Activated T-cell treated with anti-CD3 and anti-CD28 coated beads, Interleukin-2, amount 50 U/mL, for 1 hour (primary cell): ENCODE results near the gene DUSP1.
A peak's percentile ranks its signal among the peaks of the same experiment; 100 is the strongest.

Experiments
- DNase-seq: peaks from one replicate; pipeline ENCODE4 v3.0.0-alpha.2; 2020

Gene DUSP1

DNA sequence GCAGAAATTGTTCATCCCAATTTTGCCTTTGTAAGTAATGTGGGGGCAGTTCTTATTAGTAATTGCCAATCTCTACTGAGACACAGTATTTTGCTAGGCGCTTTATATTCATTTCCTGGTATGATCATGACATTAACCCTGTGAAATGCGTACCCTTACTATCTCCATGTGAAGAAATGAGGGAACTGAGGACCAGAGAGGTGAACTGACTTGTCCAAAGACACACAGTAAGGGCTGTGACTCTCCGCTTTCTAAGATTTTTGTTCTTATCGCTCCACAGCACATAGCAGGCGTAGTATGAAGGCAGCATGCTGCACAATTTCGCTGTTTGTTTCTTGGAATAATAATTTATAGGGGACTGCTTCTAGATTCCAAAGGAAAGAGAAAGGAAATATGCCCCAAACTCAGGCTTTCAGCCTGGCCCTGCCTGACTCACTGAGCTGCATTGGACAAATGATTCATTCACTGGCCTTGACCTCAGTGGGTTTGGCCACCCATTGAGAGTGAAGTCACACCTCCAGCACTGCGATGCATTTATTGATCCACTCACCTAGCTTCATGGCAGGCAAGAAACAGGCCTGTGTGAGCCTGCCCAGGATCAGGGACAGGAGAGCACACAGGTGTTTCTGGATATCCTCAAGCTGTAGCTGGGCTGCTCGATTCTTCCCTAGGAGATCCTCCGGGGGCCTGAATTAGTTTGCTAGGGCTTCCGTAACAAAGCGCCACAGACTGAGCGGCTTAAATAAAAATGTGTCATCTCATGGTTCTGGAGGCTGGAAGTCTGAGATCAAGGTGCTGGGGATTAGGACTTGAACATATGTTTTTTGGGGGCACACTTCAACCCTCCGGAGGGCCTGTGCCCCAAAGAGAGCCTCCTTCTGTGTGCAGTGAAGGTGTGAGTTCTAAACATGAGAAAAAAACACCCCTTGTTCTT is 7.2 kb upstream of the DUSP1 start:
- no peak for DNase-seq

DNA sequence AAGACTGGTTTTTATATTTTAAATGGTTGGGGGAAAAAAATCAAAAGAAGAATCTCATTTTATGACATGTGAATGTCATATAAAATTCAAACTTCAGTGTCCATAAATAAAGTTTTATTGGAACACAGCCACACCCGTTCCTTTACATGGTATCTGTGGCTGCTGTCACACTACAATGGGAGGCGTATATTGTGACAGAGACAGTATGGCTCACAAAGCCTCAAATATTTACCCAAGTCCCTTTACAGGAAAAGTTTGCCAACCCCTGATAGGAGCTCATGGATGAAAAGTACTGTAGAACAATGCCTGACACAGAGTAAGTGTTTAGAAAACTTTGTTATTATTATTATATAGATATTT is 5.2 kb upstream of the DUSP1 start:
- DNase-seq = no peak

DNA sequence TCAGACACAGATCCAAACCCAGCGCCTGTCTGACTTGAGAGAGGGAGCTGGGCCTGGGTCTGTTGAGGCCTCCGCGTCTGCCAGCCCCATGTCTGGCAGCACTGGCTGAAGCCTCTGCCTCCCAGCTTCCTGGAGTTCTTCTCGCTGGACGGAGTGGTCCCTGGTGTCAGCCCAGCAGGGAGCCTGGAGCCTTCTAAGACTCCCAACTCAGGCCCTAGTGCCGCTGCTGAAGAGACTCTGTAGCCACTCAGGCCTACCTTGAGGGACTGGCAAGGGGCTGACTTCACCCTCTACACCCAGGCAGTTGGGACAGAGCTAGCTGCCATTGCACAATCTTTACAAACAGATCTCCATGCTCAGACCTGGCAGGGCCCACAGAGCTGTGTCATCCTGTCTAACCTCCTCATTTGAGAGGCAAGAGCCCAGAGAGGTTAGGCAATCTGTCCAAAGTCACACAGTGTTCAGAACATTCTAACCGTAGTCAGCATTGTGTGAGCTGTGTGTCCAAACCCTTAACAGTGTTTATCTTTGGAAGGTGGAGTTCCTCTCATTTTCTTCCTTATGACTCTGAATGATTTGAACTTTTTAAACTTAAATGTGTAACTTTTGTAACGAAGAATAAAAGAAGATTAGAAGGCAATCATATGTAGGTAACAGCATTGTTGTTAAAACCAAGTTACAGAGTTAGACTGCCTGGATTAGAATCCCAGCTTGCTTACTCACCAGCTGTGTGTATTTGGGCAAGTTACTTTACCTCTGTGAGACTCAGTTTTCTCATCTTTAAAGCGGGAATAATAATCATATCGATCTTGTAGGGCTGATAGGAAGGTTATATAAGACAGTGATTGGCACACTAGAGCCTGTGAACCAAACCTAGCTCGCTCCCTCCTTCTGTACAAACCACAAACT is 4.6 kb upstream of the DUSP1 start:
- no peak for DNase-seq

DNA sequence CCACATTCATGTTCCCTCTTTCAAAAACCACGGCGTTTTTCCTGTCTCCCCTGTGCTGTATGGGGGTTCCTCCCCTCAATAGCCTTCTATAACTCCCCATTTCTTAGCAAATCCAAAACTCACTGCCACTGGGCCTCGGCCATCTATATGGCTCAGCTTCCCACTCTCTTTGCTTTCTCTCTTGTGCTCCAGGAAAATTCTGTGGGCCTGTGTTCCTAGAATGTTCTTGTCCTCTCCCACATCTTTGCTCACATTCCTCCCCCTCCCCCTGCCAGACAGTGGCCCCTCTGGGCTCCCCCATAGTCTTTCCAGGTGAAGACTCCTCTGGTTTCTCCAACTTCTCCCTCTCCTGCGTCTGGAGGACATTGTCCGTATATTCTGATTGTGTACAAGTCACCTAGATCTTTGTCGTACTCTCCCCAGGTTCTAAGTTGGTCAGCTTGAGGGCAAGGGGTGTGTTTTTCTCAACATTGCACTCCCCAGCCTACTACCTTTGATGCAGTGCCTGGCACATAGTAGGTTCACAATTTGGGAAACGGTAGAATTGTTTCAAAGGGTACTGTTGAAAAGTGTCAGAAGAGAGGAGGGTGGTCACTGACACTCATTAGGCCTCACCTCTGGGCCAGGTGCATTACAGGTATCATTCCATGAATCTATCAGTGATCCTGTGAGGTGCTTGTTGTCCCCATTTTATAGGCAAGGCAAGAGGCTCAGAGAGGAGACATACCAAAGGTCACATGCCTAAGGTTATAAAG is 3.7 kb upstream of the DUSP1 start:
- DNase-seq = no peak

DNA sequence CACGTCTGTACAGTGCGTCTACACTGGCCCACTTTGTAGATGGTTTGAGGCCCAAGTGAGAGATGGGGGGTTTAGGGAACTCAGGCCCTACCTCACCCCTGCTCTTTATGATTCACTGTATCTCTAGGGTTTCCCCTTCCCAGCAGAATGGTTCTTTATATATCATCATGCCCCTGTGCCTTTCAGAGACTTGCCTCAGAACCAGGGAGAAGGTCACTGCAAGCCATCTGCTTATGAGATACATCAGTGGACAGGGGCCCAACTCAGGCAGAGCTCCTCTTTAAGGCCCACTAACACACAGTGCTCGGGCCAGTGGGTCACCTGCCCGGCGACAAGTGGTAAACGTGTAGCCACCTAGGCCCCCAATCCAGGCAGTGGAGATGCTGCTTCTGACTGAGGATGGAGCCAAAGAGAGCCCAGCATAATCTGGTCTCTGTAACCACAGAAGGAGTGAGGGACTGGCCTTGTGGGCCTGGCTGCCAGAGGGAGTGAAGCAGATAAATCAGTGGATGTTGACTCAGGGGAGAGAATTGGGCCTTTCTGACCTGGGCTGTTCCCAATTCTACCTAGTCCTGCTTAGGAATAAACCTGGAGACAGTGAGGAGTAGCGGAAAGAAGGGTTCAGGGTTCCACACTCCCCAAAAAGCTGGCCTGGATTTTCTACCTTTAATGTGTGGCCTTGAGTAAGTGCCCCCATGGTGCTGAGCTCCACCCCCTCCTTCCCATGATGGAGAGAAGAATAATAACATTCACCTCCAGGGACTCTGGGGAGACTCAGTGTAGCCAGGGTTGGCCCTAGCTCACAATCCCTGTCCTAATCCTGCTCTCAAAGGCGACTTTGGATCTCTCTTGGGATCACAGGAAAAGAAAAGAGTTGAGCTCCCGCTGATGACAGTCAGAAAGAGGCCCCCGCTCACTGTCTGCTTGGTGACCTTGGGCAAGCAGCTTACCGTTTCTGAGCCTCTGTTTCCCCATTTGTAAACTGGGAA is 2.8 kb upstream of the DUSP1 start:
- no peak for DNase-seq

DNA sequence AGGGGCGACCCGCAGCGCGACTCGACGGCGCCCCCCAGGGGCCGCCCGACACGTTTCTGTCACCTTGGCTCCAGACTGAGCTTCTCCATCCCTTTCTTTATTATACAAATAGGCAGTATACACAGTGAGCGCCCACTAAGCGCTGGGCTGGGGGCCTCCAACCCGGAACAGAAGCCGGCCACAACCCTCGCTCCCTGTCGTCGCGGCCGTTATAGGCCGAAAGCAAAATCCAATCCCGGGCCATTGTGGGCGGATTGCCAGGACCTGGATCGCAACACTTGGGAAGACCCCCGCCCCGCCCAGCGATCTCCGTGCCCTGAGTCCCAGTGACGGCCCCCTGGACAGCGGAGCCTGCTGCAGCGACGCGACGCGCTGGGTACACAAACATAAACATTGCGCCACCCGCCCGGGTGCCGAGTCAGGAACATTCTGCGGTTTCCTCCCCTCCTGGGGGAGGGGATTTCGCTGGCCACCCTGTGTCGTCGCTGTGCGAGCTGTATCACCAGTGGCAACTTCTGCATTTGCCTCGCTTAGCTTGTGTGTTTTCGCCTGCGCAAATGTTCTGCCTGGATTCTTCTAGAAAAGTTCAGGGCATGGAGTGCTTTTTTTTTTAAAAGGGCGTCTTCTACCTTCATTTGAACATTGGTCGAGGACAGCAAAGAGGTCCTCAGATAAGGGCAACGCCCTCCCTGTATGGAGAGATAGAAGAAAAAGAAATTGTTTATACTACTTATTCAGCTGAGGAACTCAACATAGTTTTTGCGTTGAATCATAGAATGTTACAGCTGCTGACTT is 1.3 kb upstream of the DUSP1 start:
- peak; percentile 86 for DNase-seq

DNA sequence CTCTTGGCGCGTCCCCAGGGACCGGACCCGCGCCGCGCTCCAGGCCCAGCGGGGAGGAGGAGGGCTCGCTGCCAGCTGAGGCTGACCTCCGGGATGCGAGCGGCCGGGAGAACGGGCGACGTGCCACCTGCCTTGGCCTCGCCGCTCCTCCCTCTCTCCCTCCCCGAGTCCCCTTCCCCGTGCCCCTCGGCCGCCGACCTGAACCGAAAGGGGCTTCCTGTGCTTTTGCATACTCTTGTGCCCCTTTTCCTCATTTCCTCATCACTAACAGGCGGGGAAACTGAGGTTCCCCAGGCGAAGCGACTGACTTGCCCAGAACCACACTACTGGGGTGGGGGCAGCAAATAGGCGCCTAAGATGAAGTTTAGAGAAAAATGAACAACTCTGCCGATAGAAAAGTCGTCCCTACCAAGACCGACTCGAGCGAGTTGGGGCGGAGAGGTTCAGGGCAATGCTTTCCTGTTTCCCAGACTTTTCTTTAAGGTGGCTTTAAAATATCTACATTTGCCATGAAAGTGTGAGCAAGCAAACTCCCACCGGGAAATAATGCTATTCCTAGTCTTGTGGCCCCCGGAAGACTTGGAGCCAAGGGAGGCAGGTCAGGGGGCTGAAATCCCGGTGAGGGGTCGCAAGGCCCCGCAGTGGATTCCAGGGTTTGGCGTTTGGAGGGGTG is 580 bp upstream of the DUSP1 start:
- no peak for DNase-seq

DNA sequence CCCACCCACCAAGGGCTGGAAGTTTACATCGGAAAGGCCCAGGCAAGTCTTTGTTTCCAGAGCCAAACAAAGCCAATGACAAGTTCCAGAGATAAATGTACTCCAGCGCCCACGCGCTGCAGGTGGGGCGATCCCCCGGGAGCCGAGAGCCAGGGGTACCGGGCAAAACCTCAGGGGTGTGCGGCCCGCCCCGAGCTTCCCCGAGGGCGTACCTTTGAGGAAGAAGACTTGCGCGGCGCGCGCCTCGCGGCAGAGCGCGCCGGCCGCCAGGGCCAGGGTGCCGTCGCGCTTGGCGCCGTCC is 671 bp downstream of the DUSP1 start:
- DNase-seq = no peak

DNA sequence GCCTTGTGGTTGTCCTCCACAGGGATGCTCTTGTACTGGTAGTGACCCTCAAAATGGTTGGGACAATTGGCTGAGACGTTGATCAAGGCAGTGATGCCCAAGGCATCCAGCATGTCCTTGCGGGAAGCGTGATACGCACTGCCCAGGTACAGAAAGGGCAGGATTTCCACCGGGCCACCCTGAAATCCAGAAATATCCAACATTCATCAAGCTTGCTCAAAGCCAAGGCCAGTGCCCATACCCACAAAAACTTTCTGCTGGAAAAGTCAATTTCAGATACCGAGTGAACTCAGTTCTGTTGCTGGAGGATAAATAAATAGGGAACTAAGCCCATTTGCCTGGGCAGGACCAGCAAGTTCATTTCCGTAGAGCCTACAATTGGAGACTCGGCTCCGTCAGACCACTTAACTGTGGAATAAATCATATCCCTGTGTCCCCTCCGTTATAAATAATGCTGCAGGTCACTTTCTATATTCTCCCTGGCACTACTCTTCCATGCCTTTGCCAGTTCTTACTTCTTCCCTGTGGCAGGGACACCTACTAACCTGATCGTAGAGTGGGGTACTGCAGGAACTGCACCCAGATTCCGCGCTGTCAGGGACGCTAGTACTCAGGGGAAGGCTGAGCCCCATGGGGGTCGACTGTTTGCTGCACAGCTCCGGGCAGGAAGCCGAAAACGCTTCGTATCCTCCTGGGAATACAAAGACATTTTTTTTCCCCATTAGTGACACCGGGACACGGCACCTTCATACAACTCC is 1.2 kb downstream of the DUSP1 start:
- peak; percentile 44 for DNase-seq

DNA sequence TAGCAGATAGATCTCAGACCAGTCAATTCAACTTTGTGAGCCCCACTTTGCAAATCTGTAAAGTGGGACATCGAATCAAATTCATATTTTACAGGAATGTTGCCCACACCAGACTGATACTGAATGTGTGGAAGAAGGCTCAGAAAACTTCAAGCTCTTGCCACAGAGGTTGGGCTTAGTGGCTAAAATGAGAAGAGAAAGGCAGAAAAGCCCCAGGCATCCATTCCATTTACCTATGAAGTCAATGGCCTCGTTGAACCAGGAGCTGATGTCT is 1.7 kb downstream of the DUSP1 start:
- DNase-seq = no peak

DNA sequence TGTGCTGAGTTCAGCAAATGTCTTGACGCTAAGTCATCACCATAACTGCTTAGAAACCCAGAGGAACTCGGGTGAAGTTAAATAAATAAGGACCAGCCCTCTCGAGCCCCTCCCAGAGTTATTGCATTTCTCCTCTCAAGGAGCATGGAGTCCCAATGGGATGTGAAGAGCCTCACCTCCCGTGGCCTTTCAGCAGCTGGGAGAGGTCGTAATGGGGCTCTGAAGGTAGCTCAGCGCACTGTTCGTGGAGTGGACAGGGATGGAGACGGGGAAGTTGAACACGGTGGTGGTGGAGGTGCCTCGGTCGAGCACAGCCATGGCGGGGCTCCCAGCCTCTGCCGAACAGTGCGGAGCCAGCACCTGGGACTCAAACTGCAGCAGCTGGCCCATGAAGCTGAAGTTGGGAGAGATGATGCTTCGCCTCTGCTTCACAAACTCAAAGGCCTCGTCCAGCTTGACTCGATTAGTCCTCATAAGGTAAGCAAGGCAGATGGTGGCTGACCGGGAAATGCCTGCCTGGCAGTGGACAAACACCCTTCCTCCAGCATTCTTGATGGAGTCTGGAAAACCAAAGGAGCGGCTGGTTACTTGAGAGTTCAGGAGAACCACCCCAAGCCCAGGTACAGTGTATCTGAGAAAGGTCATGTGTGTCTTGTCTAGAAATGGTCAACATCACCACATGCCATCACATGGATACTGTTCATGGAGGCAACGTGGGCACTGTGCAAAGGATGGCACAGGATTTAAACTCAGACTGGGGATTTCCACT is 2.2 kb downstream of the DUSP1 start:
- DNase-seq = peak; percentile 45

DNA sequence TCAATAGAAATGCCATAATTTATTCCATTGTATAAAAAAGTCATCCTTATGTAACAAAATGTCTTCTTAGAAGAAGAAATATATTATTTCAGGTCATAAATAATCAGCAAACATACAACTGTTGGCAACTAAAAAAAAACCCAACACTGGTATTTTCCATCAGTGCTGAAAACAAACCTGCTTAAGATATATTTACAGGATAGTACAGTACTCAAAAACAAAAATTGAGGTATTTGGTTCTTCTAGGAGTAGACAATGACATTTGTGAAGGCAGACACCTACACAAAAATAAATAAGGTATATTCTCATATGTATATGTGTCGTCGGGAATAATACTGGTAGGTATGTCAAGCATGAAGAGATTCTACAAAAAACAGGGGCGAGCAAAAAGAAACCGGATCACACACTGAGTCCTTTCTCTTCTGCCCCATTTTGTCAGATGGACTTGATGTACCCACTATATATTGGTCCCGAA is 2.9 kb downstream of the DUSP1 start:
- DNase-seq = no peak

DNA sequence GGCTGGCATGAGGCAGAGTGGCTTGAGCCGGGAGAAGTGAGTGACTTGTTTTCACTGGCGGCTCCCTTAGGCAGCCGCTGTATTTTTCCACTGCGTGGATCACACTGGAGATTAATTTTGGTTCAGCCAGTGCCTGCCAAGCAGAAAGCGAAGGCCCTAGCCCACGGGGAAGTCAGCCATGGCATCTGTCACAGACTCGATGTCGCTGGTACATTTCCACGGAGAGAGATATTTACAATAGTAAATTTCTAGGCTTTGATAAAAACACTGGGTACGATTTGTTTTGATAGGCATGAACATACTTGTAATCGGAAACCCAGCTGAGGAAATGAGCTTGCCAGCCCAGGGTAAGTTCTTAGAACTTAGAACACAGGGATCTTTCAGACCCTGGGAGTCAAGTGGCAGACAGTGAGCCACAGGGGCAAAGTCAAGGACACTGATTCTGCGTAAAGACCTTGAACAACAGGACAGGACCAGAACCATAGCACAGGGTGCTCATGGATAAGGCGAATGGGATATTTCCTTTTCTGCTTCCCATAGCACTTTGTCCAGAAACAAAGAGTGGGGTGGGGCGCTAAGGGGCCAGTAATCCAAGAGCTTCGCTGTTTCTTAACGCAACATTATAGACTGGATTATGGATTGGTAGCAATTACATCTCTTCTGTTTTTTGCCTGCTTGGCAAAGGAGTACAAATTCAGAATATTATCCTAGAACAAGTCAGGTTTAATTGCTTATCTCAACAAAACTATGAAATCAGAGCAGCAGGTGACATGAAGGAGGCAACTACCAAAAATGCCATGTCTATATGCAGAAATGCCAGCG is 4.5 kb downstream of the DUSP1 start:
- DNase-seq = peak; percentile 55

DNA sequence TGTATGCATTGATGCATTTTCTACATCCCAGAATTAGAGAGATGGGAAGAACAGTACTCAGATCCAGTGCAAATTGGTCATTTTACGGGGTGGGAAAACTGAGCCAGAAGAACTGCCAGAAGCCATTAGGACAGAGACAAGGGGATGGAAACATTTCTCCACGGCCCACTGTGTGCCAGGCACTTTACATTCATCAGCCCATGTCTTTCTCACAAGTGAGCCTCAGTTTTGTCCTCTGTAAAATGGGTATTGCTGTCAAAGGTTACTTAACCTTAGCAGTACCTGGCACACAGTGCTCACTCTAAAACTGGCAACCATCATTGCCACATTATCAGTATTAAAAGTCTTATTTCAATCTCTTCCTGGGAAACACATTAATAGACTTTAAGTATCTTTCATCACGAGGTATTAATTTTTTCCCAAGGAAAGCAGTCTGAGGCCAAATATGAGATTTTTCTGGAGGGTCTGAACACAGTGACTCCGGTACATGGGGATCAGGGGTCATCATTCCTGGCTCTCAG is 5.2 kb downstream of the DUSP1 start:
- DNase-seq = no peak

DNA sequence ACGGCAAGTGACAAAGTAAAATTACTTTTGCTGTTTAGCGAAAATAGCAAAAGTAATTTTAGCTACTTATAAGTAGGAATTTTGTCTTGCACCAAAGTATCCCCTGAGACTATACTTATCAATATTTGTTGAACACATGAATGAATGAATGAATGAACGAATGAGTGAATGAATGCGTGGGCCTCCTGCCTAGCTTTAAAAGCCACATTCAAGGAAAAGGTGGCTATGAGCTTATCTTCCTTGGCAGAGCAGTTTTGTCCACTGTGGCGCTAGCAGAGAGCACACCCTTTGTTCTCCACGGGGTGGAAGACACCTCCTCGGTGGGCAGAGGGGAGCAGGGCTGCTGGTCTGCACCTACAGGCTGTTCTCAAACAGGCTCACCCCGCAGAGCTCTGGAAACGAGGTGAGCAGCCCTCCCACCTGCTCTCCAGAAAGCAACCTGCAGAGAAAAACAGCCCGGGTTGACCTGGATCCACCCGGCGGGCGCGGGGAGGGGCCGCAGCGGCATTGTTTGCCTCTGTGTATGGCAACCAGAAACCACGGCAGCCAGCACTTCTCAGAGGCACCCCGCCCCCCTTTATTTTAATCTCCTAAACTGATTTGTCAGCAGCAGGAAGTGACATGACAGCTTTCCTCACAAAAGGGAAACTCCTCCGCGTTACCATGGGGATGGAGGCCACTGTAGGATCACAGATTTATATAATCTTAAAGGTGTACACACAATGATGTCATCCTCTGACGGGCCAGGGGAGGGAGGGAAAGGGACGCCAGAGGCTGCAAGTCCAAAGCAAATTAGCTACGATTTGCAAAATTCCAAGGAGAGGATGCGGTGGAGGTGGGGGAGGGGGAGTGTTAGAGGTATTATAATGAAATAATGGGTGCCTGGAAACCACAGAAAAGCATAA is 5.9 kb downstream of the DUSP1 start:
- DNase-seq = peak; percentile 94

DNA sequence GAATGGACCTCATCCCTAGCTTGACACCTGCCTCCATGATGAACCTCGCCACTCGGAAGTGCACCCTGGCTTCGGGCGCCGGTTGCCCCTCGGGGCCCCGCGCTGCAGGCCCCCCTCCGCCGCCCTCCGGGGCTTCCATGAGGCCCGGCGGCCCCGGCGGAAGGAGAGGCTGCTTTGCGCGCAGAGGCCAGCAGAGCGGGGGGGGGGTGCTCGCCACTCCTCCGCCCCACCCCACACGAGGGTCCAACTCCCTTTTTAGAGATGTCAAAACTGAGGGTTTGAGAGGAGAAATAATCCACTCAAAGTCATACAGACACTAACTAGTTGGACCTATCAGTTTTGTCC is 7.9 kb downstream of the DUSP1 start:
- no peak for DNase-seq
